ENCODE results near the gene SLC9C1. TPM values are rescaled to one million over a fixed set of nuclear protein-coding genes. Genes with fewer than 3 reads are reported as not detected.
A peak's percentile ranks its signal among the peaks of the same experiment; 100 is the strongest.
"Not testable (repeated sequence)": the region's sequence is repeated elsewhere in the genome, so short reads cannot be mapped to it uniquely, and the experiment has no call there.

The SLC9C1 gene
- total RNA-seq, 2 donors from 2014 or later: not detected

GRCh38 chr3:112199622-112200316, 94.2 kb downstream of the SLC9C1 start:
- no peak for TF ChIP-seq CTCF (IDR thresholded peaks at IDR 0.05)
- DNase-seq (ENCODE audit: low spot score) (no peak), ATAC-seq (ENCODE audit: insufficient number of reproducible peaks, low FRiP score, low read depth) (no peak)
- H3K4me3 ChIP-seq: no peak overlapping the region
- no peaks in the 10 kb centered on the region for H3K27me3 ChIP-seq (replicated peaks; ENCODE audit: insufficient read depth)
- H3K36me3 ChIP-seq: no peaks in the 10 kb centered on the region
- no peaks in the 10 kb centered on the region for H3K4me1 ChIP-seq (ENCODE audit: control insufficient read depth in 1 of 2, low read depth in 2 of 2)
- no peak overlapping the region for H3K27ac ChIP-seq
- H3K9me3 ChIP-seq: no peaks in the 10 kb centered on the region

- no peaks in the 10 kb centered on the region for H3K4me1 ChIP-seq (ENCODE audit: control insufficient read depth in 1 of 2, low read depth in 2 of 2)
- H3K27me3 ChIP-seq (replicated peaks; ENCODE audit: insufficient read depth): no peaks in the 10 kb centered on the region
- peaks cover 7% of the 10 kb centered on the region for H3K9me3 ChIP-seq
- TF ChIP-seq CTCF (IDR thresholded peaks at IDR 0.05): no peak
- H3K27ac ChIP-seq: no peak overlapping the region
- DNase-seq (ENCODE audit: low spot score) (no peak), ATAC-seq (ENCODE audit: insufficient number of reproducible peaks, low FRiP score, low read depth) (no peak)
- H3K4me3 ChIP-seq: no peak overlapping the region
- no peaks in the 10 kb centered on the region for H3K36me3 ChIP-seq
These were observed 96.9 kb downstream of the SLC9C1 start for GRCh38 chr3:112197131-112197530.

- Histone ChIP-seq H3K4me1 (ENCODE audit: control insufficient read depth in 1 of 2, low read depth in 2 of 2) (no peaks in the 10 kb centered on the region), H3K36me3 (no peaks in the 10 kb centered on the region), H3K27me3 (replicated peaks; ENCODE audit: insufficient read depth) (no peaks in the 10 kb centered on the region), H3K9me3 (peaks cover 7% of the 10 kb centered on the region), H3K4me3 (no peak overlapping the region), H3K27ac (no peak overlapping the region)
- DNase-seq (ENCODE audit: low spot score): no peak
- TF ChIP-seq CTCF (IDR thresholded peaks at IDR 0.05): no peak
- ATAC-seq (ENCODE audit: insufficient number of reproducible peaks, low FRiP score, low read depth): no peak
These were observed 106.7 kb downstream of the SLC9C1 start for GRCh38 chr3:112187300-112187699.

- not testable (repeated sequence) for H3K36me3 ChIP-seq; H3K9me3 ChIP-seq; H3K4me1 ChIP-seq (ENCODE audit: control insufficient read depth in 1 of 2, low read depth in 2 of 2); H3K27ac ChIP-seq; DNase-seq (ENCODE audit: low spot score); ATAC-seq (ENCODE audit: insufficient number of reproducible peaks, low FRiP score, low read depth); H3K27me3 ChIP-seq (replicated peaks; ENCODE audit: insufficient read depth)
- H3K4me3 ChIP-seq: peak overlapping the region; percentile 42
These were observed 108.5 kb downstream of the SLC9C1 start for GRCh38 chr3:112185423-112186035.

GRCh38 chr3:112175646-112176045, 118.4 kb downstream of the SLC9C1 start:
- Histone ChIP-seq H3K4me3 (no peak overlapping the region), H3K27ac (no peak overlapping the region), H3K9me3 (no peaks in the 10 kb centered on the region), H3K27me3 (replicated peaks; ENCODE audit: insufficient read depth) (no peaks in the 10 kb centered on the region), H3K4me1 (ENCODE audit: control insufficient read depth in 1 of 2, low read depth in 2 of 2) (no peaks in the 10 kb centered on the region), H3K36me3 (no peaks in the 10 kb centered on the region)
- DNase-seq (ENCODE audit: low spot score) (no peak), ATAC-seq (ENCODE audit: insufficient number of reproducible peaks, low FRiP score, low read depth) (no peak)
- TF ChIP-seq CTCF (IDR thresholded peaks at IDR 0.05): no peak
